B cell (primary cell): ENCODE data around the gene MAFF. TPM values are rescaled to one million over a fixed set of nuclear protein-coding genes. Genes with fewer than 3 reads are reported as not detected.

Source experiments
- ATAC-seq: fragments of 200-7000 bp; cut with Tn5 transposase; one replicate; pipeline ENCODE4 v1.10.0; 2021; ENCODE audit warnings: low read depth, mild to moderate bottlenecking, moderate number of reproducible peaks, moderate library complexity
- CTCF ChIA-PET: fragments of 350-600 bp; sonication (Branson Sonifier 250); formaldehyde crosslinking; loops from one replicate; lab custom pipeline; 2021; ENCODE audit warnings: antibody characterized with exemption, inconsistent platforms; lab: Charles Lee
- POLR2A ChIA-PET: fragments of 350-600 bp; sonication (Branson Sonifier 250); formaldehyde crosslinking; loops from one replicate; lab custom pipeline; 2021; ENCODE audit warnings: antibody characterized with exemption; lab: Charles Lee
- DNase-seq: peaks from one replicate; pipeline ENCODE4 v3.0.0; 2013
- H2AFZ ChIP-seq: 2 replicates; pipeline ENCODE4 v1.6.1; 2012; ENCODE audit warnings: mild to moderate bottlenecking, low read depth, low read length; ENCODE audit not compliant: insufficient read depth, poor library complexity, severe bottlenecking
- H3K27ac ChIP-seq, 2 donors: 1 replicate in 1 of 2; 2 replicates in 1 of 2; pipeline ENCODE4 v1.5.1; 2012 to 2013; ENCODE audit warnings: low read length in 2 of 2, mild to moderate bottlenecking in 2 of 2, moderate library complexity in 1 of 2
- H3K27me3 ChIP-seq, 4 experiments: fragments of 200-600 bp in 1 of 4; sonication (generic) in 1 of 4; replicated peaks in 1 of 4; 1 replicate in 2 of 4; 2 replicates in 2 of 4; pipeline versions ENCODE4 v1.6.1 to v1.7.0; 2013 to 2016; ENCODE audit warnings: low read length in 3 of 4, mild to moderate bottlenecking in 2 of 4, mixed read lengths in 1 of 4, moderate library complexity in 1 of 4; ENCODE audit not compliant: insufficient read depth in 4 of 4, control insufficient read depth in 3 of 4; ENCODE audit errors: control extremely low read depth in 1 of 4
- H3K36me3 ChIP-seq, 2 experiments: replicated peaks in 1 of 2; 1 replicate in 1 of 2; 2 replicates in 1 of 2; pipeline versions ENCODE4 v1.6.1 to v1.7.1; 2013; ENCODE audit warnings: low read length in 1 of 2; ENCODE audit not compliant: insufficient read depth in 2 of 2, control insufficient read depth in 1 of 2; ENCODE audit errors: control extremely low read depth in 1 of 2, extremely low read depth in 1 of 2
- H3K4me1 ChIP-seq, 2 donors: fragments of 200-600 bp in 1 of 2; sonication (generic) in 1 of 2; 1 replicate in 1 of 2; 2 replicates in 1 of 2; pipeline versions ENCODE4 v1.5.1 to v1.6.1; 2013 to 2017; ENCODE audit warnings: low read length in 2 of 2; ENCODE audit not compliant: control insufficient read depth in 2 of 2, insufficient read depth in 2 of 2
- H3K4me2 ChIP-seq: replicated peaks from 2 replicates; pipeline ENCODE3; 2012; ENCODE audit warnings: mild to moderate bottlenecking, low read depth, low read length; ENCODE audit not compliant: poor library complexity, severe bottlenecking
- H3K4me3 ChIP-seq, 5 experiments: fragments of 200-600 bp in 1 of 5; sonication (generic) in 1 of 5; 1 replicate in 3 of 5; 2 replicates in 2 of 5; pipeline versions ENCODE4 v1.5.1 to v1.7.0; 2011 to 2016; ENCODE audit warnings: low read length in 4 of 5, mild to moderate bottlenecking in 4 of 5, low read depth in 2 of 5, control low read depth in 1 of 5, moderate library complexity in 1 of 5; ENCODE audit not compliant: insufficient read depth in 1 of 5; ENCODE audit errors: control extremely low read depth in 1 of 5, extremely low read depth in 1 of 5
- H3K79me2 ChIP-seq: fragments of 200-600 bp; sonication (generic); one replicate; pipeline ENCODE4 v1.6.0; 2016; ENCODE audit warnings: low read length; ENCODE audit not compliant: control insufficient read depth, insufficient read depth
- H3K9ac ChIP-seq: fragments of 200-600 bp; sonication (generic); 2 replicates; pipeline ENCODE4 v1.6.1; 2017; ENCODE audit warnings: mild to moderate bottlenecking, low read length, moderate library complexity
- H3K9me3 ChIP-seq, 3 donors: one replicate each; pipeline versions ENCODE4 v1.6.1 to v1.7.1; 2013; ENCODE audit warnings: low read length in 2 of 3; ENCODE audit not compliant: control insufficient read depth in 2 of 3, insufficient read depth in 1 of 3; ENCODE audit errors: control extremely low read depth in 1 of 3
- H4K20me1 ChIP-seq: 2 replicates; pipeline ENCODE4 v1.6.0; 2012; ENCODE audit warnings: mild to moderate bottlenecking, low read length; ENCODE audit not compliant: insufficient read depth, control insufficient read depth, poor library complexity, severe bottlenecking
- H3K27ac Mint-ChIP-seq: one replicate; pipeline ENCODE4 v1.8.0; 2021; ENCODE audit warnings: mixed read lengths
- H3K27me3 Mint-ChIP-seq: one replicate; pipeline ENCODE4 v1.8.0; 2021; ENCODE audit warnings: mixed read lengths
- H3K4me1 Mint-ChIP-seq: one replicate; pipeline ENCODE4 v1.8.0; 2021; ENCODE audit warnings: mixed read lengths
- H3K4me3 Mint-ChIP-seq: one replicate; pipeline ENCODE4 v1.8.0; 2021; ENCODE audit warnings: mixed read lengths
- H3K9me3 Mint-ChIP-seq: one replicate; pipeline ENCODE4 v1.8.0; 2022; ENCODE audit warnings: mixed read lengths; ENCODE audit not compliant: insufficient read depth
- CTCF ChIP-seq: fragments of 200-600 bp; IDR thresholded peaks from one replicate; pipeline ENCODE4 v1.8.0; 2022; ENCODE audit warnings: antibody characterized with exemption, mild to moderate bottlenecking
- EZH2 ChIP-seq: IDR thresholded peaks from 2 replicates; pipeline ENCODE4 v1.6.1; 2012; ENCODE audit warnings: borderline replicate concordance, low read depth, mild to moderate bottlenecking, moderate library complexity, low read length; ENCODE audit not compliant: insufficient read depth, poor library complexity, severe bottlenecking
- WGBS: methylation state at CpG from one replicate; pipeline ENCODE4 v1.1.5; 2013; ENCODE audit warnings: missing lambda C conversion rate; ENCODE audit not compliant: insufficient coverage; 5-methylcytosine and 5-hydroxymethylcytosine counted together
- intact Hi-C: fragments of 100-400 bp; cut with micrococcal nuclease; formaldehyde crosslinking; loops from one replicate; pipeline ENCODE4 v1.10.0; 2022
- polyA plus RNA-seq: library from polyadenylated mRNA; depleted of rRNA; stranded (reverse); fragments of >200 nt; gene quantifications from 2 replicates; pipeline ENCODE4 v1.2.3, GENCODE V29; 2012
- total RNA-seq, 2 donors: library from RNA; stranded (reverse); fragments of 120-200 nt in 1 of 2; gene quantifications; 1 replicate in 1 of 2; 2 replicates in 1 of 2; pipeline versions ENCODE4 v1.2.3 to v1.2.4, GENCODE V29; 2013 to 2022

The MAFF gene
- total and polyA plus RNA-seq, 2 donors (not counting 1 experiment from before 2014, with no cell fraction given): 5.3 to 18.0 TPM

GRCh38 chr22:38243007-38243765, 41.4 kb downstream of the MAFF start:
- ChIA-PET CTCF (no interaction called here), POLR2A (interaction anchor here (0.6 kb wide), 1 partner anchor 15 kb away, joined by 5 read pairs; no protein-coding TSS in a partner anchor)
- no peak for TF ChIP-seq EZH2
- TF ChIP-seq CTCF: no peak
- no peaks in the 10 kb centered on the region for H3K9me3 ChIP-seq
- no peaks in the 10 kb centered on the region for H4K20me1 ChIP-seq
- H3K79me2 ChIP-seq: no peaks in the 10 kb centered on the region
- no peak overlapping the region for H3K9ac ChIP-seq
- peaks cover 0 to 16% of the 10 kb centered on the region in 2 experiments for H3K36me3 ChIP-seq
- no peak overlapping the region for H3K27ac ChIP-seq
- WGBS: 90% methylated on average over 19 of the region's 20 CpGs
- H3K4me1 Mint-ChIP-seq: peaks cover 14% of the 10 kb centered on the region
- H3K27me3 Mint-ChIP-seq: no peaks in the 10 kb centered on the region
- intact Hi-C loops: no loop called here
- no peak overlapping the region for H3K4me2 ChIP-seq
- no peak for DNase-seq
- no peaks in the 10 kb centered on the region for H3K27me3 ChIP-seq
- H3K4me3 ChIP-seq: no peak overlapping the region
- no peak overlapping the region for H3K27ac Mint-ChIP-seq
- H3K4me1 ChIP-seq: peaks cover 5 to 10% of the 10 kb centered on the region in 2 donors
- H3K4me3 Mint-ChIP-seq: no peak overlapping the region
- H3K9me3 Mint-ChIP-seq: no peaks in the 10 kb centered on the region
- ATAC-seq: no peak
- H2AFZ ChIP-seq: no peak overlapping the region

- Histone ChIP-seq H3K36me3 (peaks cover 0 to 16% of the 10 kb centered on the region in 2 experiments), H3K4me3 (no peak overlapping the region), H3K9ac (no peak overlapping the region), H3K27me3 (no peaks in the 10 kb centered on the region), H3K27ac (no peak overlapping the region), H3K4me2 (no peak overlapping the region), H2AFZ (no peak overlapping the region), H3K4me1 (peaks cover 5 to 10% of the 10 kb centered on the region in 2 donors), H4K20me1 (no peaks in the 10 kb centered on the region), H3K79me2 (peaks cover 4% of the 10 kb centered on the region), H3K9me3 (peaks cover 0 to 4% (median 0%) of the 10 kb centered on the region in 3 donors)
- WGBS: 75% methylated on average over 2 of the region's 4 CpGs
- no peak overlapping the region for H3K27ac Mint-ChIP-seq
- ChIA-PET CTCF (interaction anchor here (0.6 kb wide), 1 partner anchor 54 kb away, joined by 4 read pairs; no protein-coding TSS in a partner anchor), POLR2A (no interaction called here)
- H3K4me1 Mint-ChIP-seq: peaks cover 14% of the 10 kb centered on the region
- no peak for TF ChIP-seq EZH2
- TF ChIP-seq CTCF: no peak
- no peaks in the 10 kb centered on the region for H3K27me3 Mint-ChIP-seq
- no peak overlapping the region for H3K4me3 Mint-ChIP-seq
- DNase-seq: no peak
- no peak for ATAC-seq
- intact Hi-C loops: no loop called here
- no peaks in the 10 kb centered on the region for H3K9me3 Mint-ChIP-seq
These were observed 42.3 kb downstream of the MAFF start for GRCh38 chr22:38244106-38244505.
